Caco-2 (cell line): ENCODE data around the gene ALPL. TPM values are rescaled to one million over a fixed set of nuclear protein-coding genes. Genes with fewer than 3 reads are reported as not detected.
A peak's percentile ranks its signal among the peaks of the same experiment; 100 is the strongest.

ENCODE experiments used
- BruUV-seq: library from RNA; stranded (reverse); fragments of 400-500 nt; replicated peaks from 2 replicates; lab custom pipeline; 2021; lab: Mats Ljungman, UMichigan
- CTCF ChIA-PET: fragments of 300-600 bp; sonication (Branson Sonifier 250); formaldehyde crosslinking; loops from one replicate; lab custom pipeline; 2022; ENCODE audit warnings: antibody characterized with exemption; lab: Charles Lee
- POLR2A ChIA-PET: fragments of 300-600 bp; sonication (Branson Sonifier 250); formaldehyde crosslinking; loops from one replicate; lab custom pipeline; 2022; ENCODE audit warnings: antibody characterized with exemption; lab: Charles Lee
- DNase-seq, 2 experiments: peaks; one replicate each; pipeline versions ENCODE4 v3.0.0 to v3.0.0-alpha.2; 2020 to 2022
- H3K27me3 ChIP-seq: replicated peaks from 2 replicates; pipeline ENCODE4 v1.6.0; 2011; ENCODE audit warnings: low read length; ENCODE audit not compliant: control insufficient read depth, insufficient read depth
- H3K36me3 ChIP-seq: 2 replicates; pipeline ENCODE4 v1.5.1; 2011; ENCODE audit warnings: low read length; ENCODE audit not compliant: control insufficient read depth, insufficient read depth
- H3K4me1 ChIP-seq: fragments of 250-450 bp; sonication (Bioruptor Pico); 2 replicates; pipeline ENCODE4 v1.5.1; 2020; ENCODE audit warnings: mild to moderate bottlenecking
- H3K4me3 ChIP-seq: 2 replicates; pipeline ENCODE4 v1.5.1; 2011; ENCODE audit warnings: low read depth, mild to moderate bottlenecking, control low read depth, low read length
- H3K9me3 ChIP-seq: fragments of 250-450 bp; sonication (Bioruptor Pico); 2 replicates; pipeline ENCODE4 v1.5.1; 2020; ENCODE audit warnings: mild to moderate bottlenecking, moderate library complexity
- H3K27ac Mint-ChIP-seq: one replicate; pipeline ENCODE4 v1.8.0; 2022; ENCODE audit warnings: mixed read lengths; ENCODE audit not compliant: unreplicated experiment
- H3K27me3 Mint-ChIP-seq: one replicate; pipeline ENCODE4 v1.8.0; 2022; ENCODE audit warnings: mixed read lengths; ENCODE audit not compliant: insufficient read depth, unreplicated experiment
- H3K36me3 Mint-ChIP-seq: one replicate; pipeline ENCODE4 v1.8.0; 2022; ENCODE audit warnings: mild to moderate bottlenecking, mixed read lengths; ENCODE audit not compliant: insufficient read depth, unreplicated experiment
- H3K4me1 Mint-ChIP-seq: one replicate; pipeline ENCODE4 v1.8.0; 2022; ENCODE audit warnings: low read depth, mixed read lengths; ENCODE audit not compliant: unreplicated experiment
- H3K4me3 Mint-ChIP-seq: one replicate; pipeline ENCODE4 v1.8.0; 2022; ENCODE audit warnings: mild to moderate bottlenecking, moderate library complexity, mixed read lengths; ENCODE audit not compliant: unreplicated experiment
- H3K9me3 Mint-ChIP-seq: one replicate; pipeline ENCODE4 v1.8.0; 2022; ENCODE audit warnings: mixed read lengths; ENCODE audit not compliant: unreplicated experiment
- CTCF ChIP-seq, 2 experiments: fragments of 200-600 bp in 1 of 2; IDR thresholded peaks; 1 replicate in 1 of 2; 2 replicates in 1 of 2; pipeline versions ENCODE4 v1.5.1 to v1.8.0; 2011 to 2022; ENCODE audit warnings: antibody characterized with exemption in 1 of 2, control low read depth in 1 of 2, inconsistent platforms in 1 of 2, low read depth in 1 of 2, low read length in 1 of 2, mild to moderate bottlenecking in 1 of 2, moderate library complexity in 1 of 2; ENCODE audit not compliant: insufficient read depth in 1 of 2, severe bottlenecking in 1 of 2, unreplicated experiment in 1 of 2
- intact Hi-C: fragments of 100-400 bp; cut with micrococcal nuclease; formaldehyde crosslinking; loops from one replicate; pipeline ENCODE4 v1.10.0; 2022; ENCODE audit not compliant: unreplicated experiment
- total RNA-seq: library from RNA; stranded (reverse); gene quantifications from 2 replicates; pipeline ENCODE4 v1.2.3, GENCODE V29; 2022

The ALPL gene
- total RNA-seq, 1 experiment from 2014 or later = 0.79 TPM

GRCh38 chr1:21621761-21622436, 112.7 kb downstream of the ALPL start:
- intact Hi-C loops = no loop called here
- peak overlapping the region; percentile 29 for H3K4me3 ChIP-seq
- Mint-ChIP-seq H3K36me3 (no peaks in the 10 kb centered on the region), H3K9me3 (no peaks in the 10 kb centered on the region), H3K4me3 (peak overlapping the region; percentile 48), H3K27me3 (no peaks in the 10 kb centered on the region), H3K27ac (no peak overlapping the region), H3K4me1 (peaks cover 10% of the 10 kb centered on the region)
- no peak for TF ChIP-seq CTCF (IDR thresholded peaks at IDR 0.05; ENCODE audit: insufficient read depth in 1 of 2, low read depth in 1 of 2, low read length in 1 of 2, severe bottlenecking in 1 of 2, unreplicated experiment in 1 of 2)
- no peaks in the 10 kb centered on the region for H3K9me3 ChIP-seq
- no TSS peak for BruUV-seq
- H3K4me1 ChIP-seq = peaks cover 15% of the 10 kb centered on the region
- no peaks in the 10 kb centered on the region for H3K36me3 ChIP-seq
- ChIA-PET CTCF (interaction anchor here (0.6 to 1.5 kb wide), 2 partner anchors 10 to 131 kb away, joined by 3 to 5 read pairs; no protein-coding TSS in a partner anchor), POLR2A (no interaction called here)
- DNase-seq = no peak
- H3K27me3 ChIP-seq = no peaks in the 10 kb centered on the region

GRCh38 chr1:21622466-21623315, 113.5 kb downstream of the ALPL start:
- H3K4me1 Mint-ChIP-seq = peaks cover 10% of the 10 kb centered on the region
- CTCF ChIA-PET = interaction anchor here (0.6 to 1.5 kb wide), 2 partner anchors 9 to 132 kb away, joined by 3 to 5 read pairs; no protein-coding TSS in a partner anchor
- H3K27ac Mint-ChIP-seq = no peak overlapping the region
- peak in 1 of 2 experiments; percentile 77 for DNase-seq
- no peaks in the 10 kb centered on the region for H3K36me3 Mint-ChIP-seq
- BruUV-seq = no TSS peak
- intact Hi-C loops = no loop called here
- H3K4me3 Mint-ChIP-seq = peak overlapping the region; percentile 68
- H3K4me1 ChIP-seq = peaks cover 15% of the 10 kb centered on the region
- H3K27me3 Mint-ChIP-seq = no peaks in the 10 kb centered on the region
- no peaks in the 10 kb centered on the region for H3K9me3 Mint-ChIP-seq
- no peaks in the 10 kb centered on the region for H3K36me3 ChIP-seq
- H3K4me3 ChIP-seq = peak overlapping the region; percentile 34
- TF ChIP-seq CTCF (IDR thresholded peaks at IDR 0.05; ENCODE audit: insufficient read depth in 1 of 2, low read depth in 1 of 2, low read length in 1 of 2, severe bottlenecking in 1 of 2, unreplicated experiment in 1 of 2) = no peak
- POLR2A ChIA-PET = no interaction called here
- no peaks in the 10 kb centered on the region for H3K9me3 ChIP-seq
- no peaks in the 10 kb centered on the region for H3K27me3 ChIP-seq

GRCh38 chr1:21623410-21623961, 114.3 kb downstream of the ALPL start:
- ChIA-PET CTCF (interaction anchor here (1.5 kb wide), 1 partner anchor 8 kb away, joined by 5 read pairs; no protein-coding TSS in a partner anchor), POLR2A (no interaction called here)
- Histone ChIP-seq H3K36me3 (no peaks in the 10 kb centered on the region), H3K27me3 (no peaks in the 10 kb centered on the region), H3K9me3 (no peaks in the 10 kb centered on the region), H3K4me1 (peaks cover 15% of the 10 kb centered on the region), H3K4me3 (no peak overlapping the region)
- Mint-ChIP-seq H3K36me3 (no peaks in the 10 kb centered on the region), H3K4me3 (peak overlapping the region; percentile 68), H3K4me1 (peaks cover 10% of the 10 kb centered on the region), H3K27ac (peak overlapping the region; percentile 50), H3K9me3 (no peaks in the 10 kb centered on the region), H3K27me3 (no peaks in the 10 kb centered on the region)
- intact Hi-C loops = no loop called here
- BruUV-seq = no TSS peak
- peak; percentile 24 to 51 for DNase-seq
- TF ChIP-seq CTCF (IDR thresholded peaks at IDR 0.05; ENCODE audit: insufficient read depth in 1 of 2, low read depth in 1 of 2, low read length in 1 of 2, severe bottlenecking in 1 of 2, unreplicated experiment in 1 of 2) = no peak
